ENCODE data around the gene ZCWPW1.
"Not testable (repeated sequence)": the region's sequence is repeated elsewhere in the genome, so short reads cannot be mapped to it uniquely, and the experiment has no call there.

Gene ZCWPW1

GRCh38 chr7:100372694-100373093 lies 55.8 kb downstream of the ZCWPW1 start:
- DNase-seq (ENCODE audit: low spot score): no peak

- no peak for DNase-seq (ENCODE audit: low spot score)
Observed at GRCh38 chr7:100372256-100372655, 56.2 kb downstream of the ZCWPW1 start.

- no peak for DNase-seq (ENCODE audit: low spot score)
Observed at GRCh38 chr7:100371561-100372171, 56.8 kb downstream of the ZCWPW1 start.

- no peak for DNase-seq (ENCODE audit: low spot score)
Observed at GRCh38 chr7:100370746-100371145, 57.8 kb downstream of the ZCWPW1 start.

GRCh38 chr7:100370303-100370702 lies 58.2 kb downstream of the ZCWPW1 start:
- DNase-seq (ENCODE audit: low spot score): no peak

- no peak for DNase-seq (ENCODE audit: low spot score)
Observed at GRCh38 chr7:100369105-100369504, 59.4 kb downstream of the ZCWPW1 start.

GRCh38 chr7:100367676-100368613 lies 60.6 kb downstream of the ZCWPW1 start:
- no peak for DNase-seq (ENCODE audit: low spot score)

- no peak for DNase-seq (ENCODE audit: low spot score)
Observed at GRCh38 chr7:100367251-100367620, 61.3 kb downstream of the ZCWPW1 start.

- no peak for DNase-seq (ENCODE audit: low spot score)
Observed at GRCh38 chr7:100366411-100367250, 61.9 kb downstream of the ZCWPW1 start.

- not testable (repeated sequence) for DNase-seq (ENCODE audit: low spot score)
Observed at GRCh38 chr7:100365998-100366367, 62.5 kb downstream of the ZCWPW1 start.

- DNase-seq (ENCODE audit: low spot score): no peak
Observed at GRCh38 chr7:100364480-100364879, 64.0 kb downstream of the ZCWPW1 start.

GRCh38 chr7:100363797-100364196 lies 64.7 kb downstream of the ZCWPW1 start:
- DNase-seq (ENCODE audit: low spot score): not testable (repeated sequence)

- no peak for DNase-seq (ENCODE audit: low spot score)
Observed at GRCh38 chr7:100363098-100363497, 65.4 kb downstream of the ZCWPW1 start.

GRCh38 chr7:100360135-100360854 lies 68.2 kb downstream of the ZCWPW1 start:
- no peak for DNase-seq (ENCODE audit: low spot score)

- no peak for DNase-seq (ENCODE audit: low spot score)
Observed at GRCh38 chr7:100358857-100359212, 69.7 kb downstream of the ZCWPW1 start.

GRCh38 chr7:100358027-100358856 lies 70.3 kb downstream of the ZCWPW1 start, which contains the start of gene PILRB:
PILRB (plus strand) TSS chr7:100358117; CDS start chr7:100358303, 186 bp downstream.
- no peak for DNase-seq (ENCODE audit: low spot score)

GRCh38 chr7:100357131-100357561 lies 71.4 kb downstream of the ZCWPW1 start:
- no peak for DNase-seq (ENCODE audit: low spot score)

- DNase-seq (ENCODE audit: low spot score): no peak
Observed at GRCh38 chr7:100356416-100357068, 72.0 kb downstream of the ZCWPW1 start.

GRCh38 chr7:100353685-100354330 lies 74.7 kb downstream of the ZCWPW1 start:
- no peak for DNase-seq (ENCODE audit: low spot score)

Data from COLO829 (cell line).